Lung microvascular endothelial cell (primary cell): ENCODE results near the gene RBP5. TPM values are rescaled to one million over a fixed set of nuclear protein-coding genes. Genes with fewer than 3 reads are reported as not detected.

Experiments used
- DNase-seq, 2 donors: peaks; one replicate each; pipeline versions ENCODE4 v3.0.0 to v3.0.0-alpha.2; 2010; ENCODE audit warnings: low read depth in 2 of 2
- total RNA-seq: library from RNA; depleted of rRNA; stranded (reverse); fragments of >200 nt; gene quantifications from 2 replicates; pipeline ENCODE4 v1.2.1, GENCODE V29; 2014

RBP5 gene
- total RNA-seq, 1 donor from 2014 or later, result not detected

DNA sequence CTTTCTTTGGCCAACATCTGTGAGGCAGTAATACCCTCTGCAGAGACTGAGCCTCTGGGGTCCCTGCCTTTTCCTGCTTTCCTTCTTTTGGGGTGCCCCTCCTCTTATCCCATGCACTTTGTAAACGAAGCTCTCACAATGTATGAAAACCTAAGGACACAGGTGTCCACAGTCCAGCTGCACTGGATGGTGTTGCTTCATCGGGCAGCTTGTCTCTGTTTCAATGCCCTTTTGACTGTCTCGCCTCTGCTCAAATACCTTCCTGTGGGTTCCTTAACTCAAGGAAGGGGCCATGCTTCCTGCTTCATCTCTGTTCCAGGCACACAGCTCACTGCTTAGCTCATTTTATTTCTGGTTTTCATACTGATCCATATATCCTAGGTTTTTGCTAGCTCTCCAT, 26.1 kb downstream of the RBP5 start:
- DNase-seq, result no peak

DNA sequence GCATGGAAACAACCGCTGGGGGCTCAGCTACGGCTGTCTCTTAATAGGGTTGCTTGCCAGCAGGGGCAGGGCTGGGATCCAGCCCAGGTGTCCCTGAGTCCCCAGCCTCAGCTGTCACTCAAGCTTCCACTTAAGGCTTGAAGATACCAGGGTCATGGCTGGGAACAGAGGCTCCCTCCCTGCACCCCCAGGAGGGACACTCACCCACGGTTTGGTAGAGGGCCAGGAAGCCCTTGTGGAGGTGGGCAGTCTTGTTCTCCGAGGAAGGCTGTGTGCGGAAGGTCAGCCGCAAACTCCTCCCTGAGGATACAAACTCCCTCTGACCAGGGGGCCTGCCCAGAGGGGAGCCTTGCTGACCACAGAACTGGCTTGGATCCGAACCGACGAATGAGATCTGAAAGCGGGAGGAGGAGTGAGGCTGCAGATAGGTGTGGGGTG, 27.0 kb downstream of the RBP5 start:
- no peak for DNase-seq

DNA sequence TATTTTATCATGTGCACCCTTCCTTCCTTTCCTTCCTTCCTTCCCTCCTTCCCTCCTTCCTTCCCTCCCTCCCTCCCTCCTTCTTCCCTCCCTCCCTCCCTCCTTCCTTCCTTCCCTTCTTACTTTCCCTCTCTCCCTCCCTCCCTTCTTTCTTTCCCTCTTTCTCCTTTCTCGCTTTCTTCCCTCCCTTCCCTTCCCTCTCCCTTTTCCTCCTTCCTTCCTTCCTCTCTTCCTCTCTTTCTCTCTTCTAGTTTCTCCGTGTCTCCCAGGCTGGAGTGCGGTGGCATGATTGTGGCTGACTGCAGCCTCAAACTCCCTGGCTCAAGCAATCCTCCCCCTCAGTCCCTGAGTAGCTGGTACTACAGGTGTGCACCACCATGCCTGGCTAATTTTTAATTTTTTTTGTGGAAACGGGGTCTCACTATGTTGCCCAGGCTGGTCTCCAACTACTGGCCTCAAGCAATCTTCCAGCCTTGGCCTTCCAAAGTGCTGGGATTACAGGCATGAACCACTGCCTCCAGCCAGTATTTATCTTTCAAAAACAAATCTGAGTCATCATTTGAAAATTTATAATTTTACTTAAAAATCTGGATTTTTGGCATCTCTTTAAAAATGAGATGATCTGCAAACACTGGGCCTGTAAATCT, 27.5 kb downstream of the RBP5 start:
- no peak for DNase-seq

DNA sequence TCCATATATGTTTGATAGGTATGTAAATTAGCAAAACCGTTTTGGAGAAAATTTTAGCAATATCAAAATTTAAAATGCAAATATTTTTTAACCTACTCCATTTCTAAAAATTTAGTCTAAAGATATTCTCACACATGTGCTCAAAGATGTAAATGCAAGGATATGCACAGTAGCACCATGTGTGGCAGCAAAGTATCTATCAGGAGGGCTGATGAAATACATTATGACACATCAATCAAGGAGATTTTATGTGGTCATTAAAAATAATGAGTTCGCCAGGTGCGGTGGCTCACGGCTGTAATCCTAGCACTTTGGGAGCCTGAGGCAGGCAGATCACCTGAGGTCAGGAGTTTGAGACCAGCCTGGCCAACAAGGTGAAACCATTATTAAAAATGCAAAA, 28.4 kb downstream of the RBP5 start:
- DNase-seq, result no peak

DNA sequence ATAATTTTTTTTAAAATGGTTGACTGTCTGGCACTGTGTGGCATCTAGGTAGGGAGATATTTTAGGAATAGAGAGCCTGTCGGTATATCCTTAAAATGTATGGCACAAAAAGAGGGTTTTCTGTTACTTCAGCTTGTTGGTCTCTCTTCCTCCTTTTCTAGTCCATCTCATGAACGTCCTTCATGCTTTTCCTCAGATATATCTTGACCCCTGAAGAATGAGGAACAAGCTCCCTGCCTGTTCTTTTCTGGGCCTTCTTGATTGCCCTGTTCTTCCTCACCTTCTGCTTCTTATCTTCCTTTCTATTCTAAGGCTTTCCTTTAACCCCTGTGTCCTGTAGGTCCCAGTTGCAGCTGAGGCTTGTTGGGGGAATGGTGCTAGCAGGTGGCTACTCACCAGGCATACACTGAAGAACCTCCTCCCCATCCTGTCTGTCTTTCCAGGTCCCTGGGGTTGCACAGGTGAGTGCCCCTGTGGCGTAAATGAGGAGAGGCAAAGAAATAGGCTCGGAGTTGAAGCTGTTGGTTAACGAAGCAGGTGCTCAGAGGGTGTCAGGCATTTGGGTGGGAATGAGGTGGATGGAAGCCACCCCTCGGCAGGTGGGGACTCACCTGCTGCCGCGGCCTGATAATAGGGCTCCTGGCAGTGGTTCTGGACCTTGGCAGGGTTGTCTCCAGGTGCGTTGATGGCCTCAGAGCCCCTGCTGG, 29.2 kb downstream of the RBP5 start:
- no peak for DNase-seq

DNA sequence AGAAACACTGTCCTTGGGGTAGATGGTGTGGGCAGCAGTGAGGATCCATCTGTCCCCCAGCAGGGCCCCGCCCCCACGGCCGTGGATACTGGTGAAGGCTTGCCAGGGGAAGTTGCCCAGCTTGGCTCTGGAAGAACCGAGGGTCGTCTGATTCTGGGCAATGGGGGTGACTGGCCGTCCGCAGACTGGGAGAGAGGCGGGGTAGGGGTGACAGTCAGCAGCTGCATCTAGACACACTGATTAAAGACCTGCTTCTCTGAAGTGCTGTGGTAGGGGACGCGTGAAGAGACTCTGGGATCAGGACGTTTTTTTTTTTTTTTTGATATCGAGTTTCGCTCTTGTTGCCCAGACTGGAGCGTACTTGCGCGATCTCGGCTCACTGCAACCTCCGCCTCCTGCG, 31.7 kb downstream of the RBP5 start:
- DNase-seq, result no peak

DNA sequence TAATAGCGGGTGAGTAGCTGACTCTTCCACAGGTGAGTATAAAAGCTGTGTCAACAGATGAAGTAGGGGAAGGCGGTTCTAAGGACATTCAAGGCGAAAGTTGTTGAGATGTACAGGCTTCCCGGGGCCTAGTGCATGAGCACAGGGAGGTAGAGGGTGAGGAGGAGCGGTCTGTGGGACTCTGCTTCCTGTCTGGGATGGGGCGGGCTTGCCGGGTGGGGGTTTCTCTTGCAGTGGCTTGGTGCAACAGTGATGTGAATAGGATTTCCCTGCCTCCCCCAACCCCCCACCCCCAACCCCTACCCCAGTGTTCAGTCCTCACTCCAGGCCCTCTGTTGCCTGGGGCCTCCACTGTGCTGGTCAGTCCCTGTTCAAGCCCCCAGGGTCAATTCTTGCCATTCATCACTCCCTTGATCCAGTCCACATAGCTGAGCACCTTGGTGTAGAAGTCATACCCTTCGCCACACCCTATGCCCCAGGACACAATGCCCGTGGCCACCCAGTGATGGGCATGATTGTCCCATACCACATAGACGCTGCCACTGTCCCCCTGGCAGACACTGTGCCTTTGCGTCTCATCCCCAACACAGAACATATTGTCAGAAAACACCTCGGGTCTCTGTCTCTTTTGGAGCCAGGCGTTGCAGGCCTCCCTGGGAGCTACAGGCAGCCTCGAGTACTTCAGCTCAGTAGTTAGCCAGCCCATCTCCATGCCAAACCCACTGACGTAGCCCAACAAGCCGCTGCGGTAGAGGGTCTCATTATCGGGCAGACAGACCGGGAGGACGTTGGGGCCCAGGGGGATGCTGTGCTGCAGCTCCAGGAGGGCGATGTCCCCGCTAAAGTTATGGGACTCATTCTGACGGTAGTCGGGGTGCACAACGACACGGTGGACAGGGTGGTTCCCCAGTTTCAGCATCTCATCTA, 32.4 kb downstream of the RBP5 start:
- DNase-seq, result no peak

DNA sequence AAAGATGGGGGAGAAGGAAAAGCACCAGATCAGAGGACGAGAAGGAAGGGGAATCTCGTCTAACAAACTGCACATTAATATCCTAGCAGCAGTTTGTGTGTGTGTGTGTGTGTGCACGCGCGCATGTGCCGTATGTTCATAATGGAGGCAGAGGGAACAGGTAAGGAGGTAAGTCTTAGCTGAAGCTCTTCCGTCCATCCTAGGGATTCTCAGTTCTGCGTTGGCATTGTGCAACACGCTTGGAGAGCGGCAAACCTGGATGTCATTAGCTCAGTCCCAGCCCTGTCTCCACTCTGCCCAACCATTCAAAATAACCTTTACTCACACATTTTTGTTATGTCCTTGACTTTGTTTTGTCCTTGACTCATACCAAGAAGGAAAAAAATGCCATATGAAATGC, 34.8 kb downstream of the RBP5 start:
- DNase-seq, result no peak

DNA sequence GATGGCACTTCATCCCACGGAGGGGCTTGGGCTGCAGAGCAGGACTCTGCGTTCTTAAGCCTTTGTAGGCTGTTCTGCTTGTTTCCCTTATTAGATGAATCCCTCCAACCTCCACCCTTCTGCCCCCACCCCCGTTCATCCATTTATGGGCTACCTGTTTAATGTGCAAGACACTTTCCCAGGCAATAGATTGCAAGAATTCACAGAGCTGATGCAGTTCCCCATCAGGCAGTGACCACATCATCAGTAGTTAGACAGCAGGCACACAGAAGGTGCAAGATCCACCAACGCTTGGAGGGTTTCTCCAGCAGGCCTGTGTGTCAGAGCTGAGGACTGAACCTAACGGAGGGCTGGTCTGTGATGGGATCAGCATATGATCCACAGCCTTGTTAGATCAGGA, 35.2 kb downstream of the RBP5 start:
- DNase-seq, result no peak

DNA sequence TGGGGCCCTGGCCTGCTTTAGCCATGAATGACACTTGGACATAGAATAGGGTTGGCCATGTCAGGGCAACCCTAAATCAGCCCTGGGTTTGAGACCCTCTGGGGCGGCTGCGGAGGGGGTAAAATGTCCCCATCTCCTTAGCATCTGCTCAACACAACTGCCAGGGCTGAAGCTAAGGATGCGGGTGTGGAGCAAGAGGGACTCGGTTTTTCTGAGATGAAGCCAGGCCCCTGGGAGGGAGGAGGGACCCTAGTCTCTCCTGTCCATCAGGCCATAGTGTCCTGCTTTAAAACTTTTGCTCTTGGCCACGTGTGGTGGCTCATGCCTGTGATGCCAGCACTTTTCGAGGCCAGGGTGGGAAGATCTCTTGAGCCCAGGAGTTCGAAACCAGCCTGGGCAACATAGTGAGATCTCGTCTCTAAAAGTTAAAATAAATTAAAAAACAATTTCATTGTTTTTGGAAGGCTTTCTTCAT, 35.7 kb downstream of the RBP5 start:
- DNase-seq, result no peak

DNA sequence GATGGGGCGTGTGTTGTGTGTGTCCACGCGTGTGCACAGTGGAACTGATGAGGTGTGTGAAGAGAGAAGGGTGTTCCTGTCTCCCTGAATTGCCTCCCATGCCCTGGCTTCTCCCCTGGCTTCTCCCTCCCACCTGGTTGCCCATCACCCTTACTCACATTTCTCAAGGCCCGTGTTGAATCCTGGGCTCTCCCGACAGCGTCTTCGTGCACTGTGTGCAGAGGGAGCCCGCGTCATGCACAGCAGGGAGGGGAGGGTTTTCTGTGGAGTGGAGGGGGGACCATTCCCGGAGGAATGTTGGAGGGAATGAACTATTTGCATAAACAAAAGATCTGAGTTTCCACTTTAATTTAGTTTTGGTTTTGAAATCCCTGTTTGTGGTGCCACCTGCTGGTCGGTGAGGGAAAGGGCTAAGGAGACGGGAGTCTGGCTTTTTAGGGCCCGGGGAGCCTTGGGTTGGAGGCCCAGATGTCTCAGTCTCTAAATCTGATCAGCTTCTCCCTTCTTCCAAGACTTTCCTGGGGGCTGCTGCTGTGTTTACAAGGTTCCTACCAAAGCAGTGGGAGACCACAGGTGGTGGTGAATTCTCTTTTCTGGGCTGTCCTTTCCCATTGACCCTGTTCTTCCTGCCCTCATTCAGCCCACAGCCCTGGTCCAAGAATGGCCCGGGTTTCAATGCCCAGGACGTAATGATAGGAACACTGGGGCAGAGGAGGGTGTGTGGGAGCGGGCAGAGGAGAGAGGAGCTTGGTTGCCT, 36.3 kb downstream of the RBP5 start, which contains the start of gene C1R:
Gene C1R, minus strand, starts transcription at position 217 of the 757 bp plus-strand sequence. Its CDS starts 57 bp downstream, at position 160.
- DNase-seq, result peak; percentile 67 to 70

DNA sequence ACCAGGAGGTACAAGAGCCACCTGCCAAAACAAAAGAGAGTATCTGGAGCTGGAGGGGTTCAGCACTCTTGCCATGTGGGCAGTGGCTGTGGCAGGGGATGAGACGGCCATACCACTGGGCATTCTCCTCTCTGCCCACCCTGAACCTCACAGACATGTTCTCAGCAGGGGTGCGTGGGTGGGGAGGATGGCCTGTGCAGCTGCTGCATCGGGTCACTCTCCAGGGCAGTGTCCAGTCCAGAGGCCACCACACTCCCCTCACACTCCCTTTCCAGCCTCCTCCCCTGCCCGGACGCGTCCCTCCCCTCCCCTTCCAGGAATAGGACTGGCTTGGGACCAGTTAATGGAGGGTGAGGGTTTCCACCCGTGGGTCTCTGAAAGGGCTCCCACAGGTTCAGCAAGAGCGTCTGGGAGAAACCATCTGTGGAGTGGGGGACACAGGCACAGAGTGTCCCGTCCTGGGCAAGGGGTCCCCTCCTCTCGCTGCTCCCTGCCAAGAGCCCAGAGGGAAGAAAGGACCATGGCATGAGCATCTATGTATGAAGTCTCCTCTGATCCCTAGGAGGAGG, 36.9 kb downstream of the RBP5 start:
- DNase-seq, result no peak

DNA sequence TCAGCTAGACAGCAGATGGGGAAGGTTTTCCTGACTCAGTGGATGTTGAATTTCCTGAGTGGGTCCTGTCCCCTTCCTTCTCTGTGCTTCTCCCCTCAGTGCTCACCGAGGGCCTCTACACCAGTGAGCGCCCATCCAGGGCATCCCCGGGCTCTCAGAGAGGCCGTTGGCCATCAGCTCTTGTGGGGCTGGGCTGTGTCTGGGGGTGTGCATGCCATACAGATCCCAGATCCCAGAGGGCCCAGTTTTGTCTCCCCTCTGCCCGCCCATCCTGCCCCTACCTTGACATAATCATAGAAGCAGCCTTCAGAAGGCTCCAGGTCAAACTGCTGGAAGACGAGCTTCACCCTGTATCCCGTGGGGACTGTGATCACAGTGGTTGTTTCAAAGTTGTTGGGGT, 37.5 kb downstream of the RBP5 start:
- no peak for DNase-seq

DNA sequence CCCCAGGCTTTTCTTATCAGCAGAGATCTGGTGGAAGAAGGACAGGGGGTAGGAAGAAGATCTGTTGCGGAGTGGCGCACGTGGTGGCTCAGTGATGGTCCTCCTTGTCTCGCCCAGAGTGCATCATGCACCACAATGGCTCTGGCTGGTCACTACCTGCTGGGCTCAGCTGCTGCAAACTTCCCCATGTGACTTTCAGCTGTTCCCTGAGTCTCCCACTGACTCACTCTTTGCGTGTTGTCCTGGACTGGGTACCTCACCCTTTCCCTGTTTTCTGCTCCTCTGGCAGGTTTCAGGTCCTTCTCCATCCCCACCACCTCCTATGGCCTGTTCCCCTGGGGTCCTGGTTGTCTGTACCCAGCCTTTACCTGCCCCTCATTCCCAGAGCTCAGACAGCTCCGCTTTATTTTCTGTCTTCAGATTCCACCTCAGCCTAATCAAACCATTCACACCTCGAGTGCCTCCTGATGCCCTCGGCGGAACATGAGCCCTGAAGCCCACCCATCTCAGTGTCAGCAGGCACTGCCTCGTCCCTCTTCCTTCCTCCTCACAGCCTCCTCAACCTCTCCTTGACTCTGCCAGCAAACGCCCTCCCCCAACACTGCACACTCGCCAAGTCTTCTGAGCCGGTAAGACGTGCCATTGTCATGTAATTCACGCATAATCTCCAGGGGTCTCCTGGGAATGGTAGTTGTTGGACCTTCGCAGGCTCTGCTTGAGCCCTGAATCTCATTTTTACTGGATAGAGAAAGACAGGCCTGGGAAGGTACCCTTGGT, 38.3 kb downstream of the RBP5 start:
- DNase-seq, result no peak

DNA sequence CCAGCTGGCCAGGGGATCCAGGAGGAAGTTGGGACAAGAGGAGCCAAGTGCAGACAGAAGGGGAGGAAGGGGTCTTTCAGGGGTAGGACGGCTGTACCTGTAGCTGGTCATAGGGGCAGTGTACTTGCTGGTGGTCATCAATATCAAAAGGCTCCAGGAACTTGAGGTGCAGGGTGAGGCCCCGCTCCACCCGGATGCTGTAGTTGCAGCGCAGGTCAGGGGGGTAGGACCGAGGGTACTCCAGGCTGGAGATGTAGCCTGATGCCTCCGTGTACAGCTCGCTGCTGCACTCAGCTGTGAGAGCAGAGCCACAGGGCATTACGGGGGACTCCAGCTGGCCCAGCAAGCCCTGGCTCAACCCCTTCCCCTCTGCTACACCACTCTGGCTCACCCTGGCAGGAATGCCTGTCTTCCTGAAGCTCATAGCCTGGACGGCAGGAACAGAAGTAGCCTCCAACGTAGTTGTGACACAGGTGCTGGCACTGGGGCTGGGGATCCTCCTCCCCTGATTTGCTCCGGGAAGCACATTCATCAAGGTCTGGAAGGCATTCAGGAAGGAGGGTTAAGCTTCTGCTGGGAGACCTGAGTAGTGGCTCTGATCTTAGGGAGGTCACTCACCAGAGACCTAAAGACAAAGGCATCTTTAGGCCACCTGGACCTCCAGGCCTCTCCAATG, 39.4 kb downstream of the RBP5 start:
- no peak for DNase-seq

DNA sequence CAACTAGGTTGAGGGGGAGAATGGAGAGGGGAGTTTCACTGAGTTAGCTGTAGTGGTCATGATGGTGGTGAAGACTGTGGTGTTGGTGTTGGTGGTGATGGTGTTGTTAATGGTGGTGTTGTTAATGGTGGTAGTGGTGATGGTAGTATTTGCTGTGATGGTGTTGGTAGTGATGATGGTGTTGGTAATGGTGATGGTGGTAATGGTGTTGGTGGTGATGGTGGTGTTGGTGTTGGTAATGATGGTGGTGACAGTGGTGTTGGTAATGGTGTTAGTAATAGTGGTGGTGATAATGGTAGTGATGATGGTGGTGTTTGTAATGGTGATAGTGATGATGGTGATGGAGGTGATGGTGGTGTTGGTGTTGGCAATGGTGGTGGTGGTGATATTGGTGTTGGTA, 45.6 kb downstream of the RBP5 start:
- DNase-seq, result no peak

DNA sequence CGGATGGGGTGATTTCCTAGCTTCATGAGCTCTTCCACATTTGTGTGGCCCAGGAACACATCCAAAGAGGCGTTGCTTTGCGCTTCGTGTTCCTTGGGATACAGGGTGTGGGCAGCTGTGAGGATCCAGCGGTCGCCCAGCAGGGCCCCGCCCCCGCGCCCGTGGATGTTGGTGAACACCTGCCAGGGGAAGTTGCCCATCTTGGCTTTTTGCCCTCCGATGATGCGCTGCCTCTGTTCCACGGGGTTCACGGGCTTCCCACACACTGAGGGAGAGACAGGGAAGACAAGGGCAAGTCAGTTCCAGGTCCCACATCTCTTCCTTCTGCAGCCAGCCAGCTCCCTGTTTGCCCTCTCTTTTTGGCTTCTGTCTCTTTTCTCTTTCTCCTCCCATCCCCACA, 47.7 kb downstream of the RBP5 start:
- DNase-seq, result no peak

DNA sequence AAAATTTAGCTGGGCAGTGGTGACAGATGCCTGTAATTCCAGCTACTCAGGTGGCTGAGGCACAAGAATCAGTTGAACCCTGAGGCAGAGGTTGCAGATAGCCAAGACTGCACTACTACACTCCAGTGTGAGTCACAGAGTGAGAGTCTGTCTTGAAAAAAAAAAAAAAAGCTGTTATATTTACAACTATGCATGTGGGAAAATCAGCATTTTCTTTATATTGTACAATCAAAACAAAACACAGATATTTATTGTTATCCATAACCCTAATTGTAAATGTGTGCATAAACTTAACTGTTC, 48.9 kb downstream of the RBP5 start:
- DNase-seq, result peak in 1 of 2 donors; percentile 35

DNA sequence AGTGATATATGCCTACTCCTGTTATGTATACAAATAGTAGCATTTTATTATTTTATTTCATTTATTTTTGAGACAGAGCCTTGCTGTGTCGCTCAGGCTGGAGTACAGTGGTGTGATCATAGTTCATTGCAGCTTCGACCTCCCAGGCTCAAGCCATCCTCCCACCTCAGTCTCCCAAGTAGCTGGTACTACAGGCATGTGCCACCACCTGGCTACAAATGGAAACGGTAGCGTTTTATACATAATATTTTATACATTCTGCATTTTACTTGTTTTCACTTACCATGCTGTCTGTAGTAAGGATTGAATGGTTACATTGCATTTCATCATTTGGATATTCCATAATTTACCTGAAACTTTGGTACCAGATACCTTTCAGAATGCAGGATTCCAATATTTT, 50.5 kb downstream of the RBP5 start:
- DNase-seq, result no peak

DNA sequence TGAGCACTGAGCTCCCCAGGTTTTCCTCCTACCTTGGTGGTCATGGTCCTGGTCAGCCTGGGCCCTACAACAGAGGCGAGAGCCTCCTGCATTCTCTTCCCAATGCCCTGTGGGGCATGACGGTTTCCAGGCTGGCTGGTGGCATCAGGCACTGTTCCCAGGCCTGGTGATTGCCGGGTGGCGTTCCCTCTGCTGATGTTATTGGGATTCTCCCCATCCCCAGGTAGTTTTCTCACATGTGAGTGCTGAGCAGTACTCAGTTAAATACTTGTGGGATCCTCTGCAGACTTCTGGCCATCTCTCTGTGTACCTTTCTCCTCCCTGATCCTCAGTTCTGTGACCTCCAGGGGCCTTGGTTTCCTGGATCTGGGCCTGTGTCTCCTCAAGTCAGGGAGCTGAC, 52.2 kb downstream of the RBP5 start:
- DNase-seq, result no peak
